NOMO-1 treated with dmso at 0.1 percent for 144 hours (cell line): ENCODE measurements around the gene TRPC4AP.
A peak's percentile ranks its signal among the peaks of the same experiment; 100 is the strongest.
"Not testable (repeated sequence)": the region's sequence is repeated elsewhere in the genome, so short reads cannot be mapped to it uniquely, and the experiment has no call there.

Experiments used
- DNase-seq: peaks from one replicate; lab custom pipeline; 2025; ENCODE audit not compliant: unreplicated experiment; lab: John Stamatoyannopoulos, UW

TRPC4AP gene

DNA sequence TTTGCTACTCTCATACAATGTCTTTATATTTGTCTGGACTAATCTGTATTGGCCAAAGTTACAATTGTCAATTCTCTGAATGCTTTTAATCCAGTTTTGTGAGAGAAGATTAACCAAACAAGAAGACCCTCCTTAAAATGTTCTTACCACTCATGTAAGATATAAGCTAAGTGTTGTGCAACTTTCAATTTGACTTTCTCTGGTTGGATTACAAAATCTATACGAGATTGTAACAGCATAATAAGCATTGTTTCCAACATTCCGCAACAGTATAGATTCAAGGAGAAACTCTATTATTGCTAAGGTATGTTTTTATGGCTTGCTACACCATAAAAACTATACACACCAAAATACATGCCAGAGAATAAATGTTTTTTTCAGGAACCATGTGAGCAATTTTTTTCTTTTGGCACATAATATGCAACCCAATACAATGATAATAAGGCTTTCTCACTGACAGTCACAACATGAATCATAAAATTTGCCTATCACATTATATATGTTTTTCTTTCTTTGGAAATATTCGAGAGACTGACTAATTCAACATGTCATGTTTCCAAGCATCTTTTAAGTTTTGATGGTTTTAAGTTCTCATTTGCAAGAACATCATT lies 12.2 kb upstream of the TRPC4AP start:
- no peak for DNase-seq

DNA sequence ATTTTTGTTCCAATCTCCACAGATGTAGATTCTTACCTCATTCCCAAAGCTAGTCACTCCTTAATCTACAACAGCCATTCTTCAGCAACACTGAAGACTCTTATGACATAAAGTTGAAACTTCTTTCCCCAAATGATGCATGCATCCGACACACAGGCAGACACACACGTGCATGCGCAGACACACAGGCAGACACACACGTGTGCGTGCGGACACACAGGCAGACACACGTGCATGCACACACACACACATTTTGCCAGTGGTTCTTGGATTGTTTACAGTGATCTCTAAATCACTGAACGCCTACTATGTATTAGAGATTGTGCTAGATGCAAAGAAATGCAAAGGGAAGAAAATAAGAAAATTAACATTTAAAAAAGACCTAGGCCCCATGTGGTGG lies 9.0 kb upstream of the TRPC4AP start:
- no peak for DNase-seq

DNA sequence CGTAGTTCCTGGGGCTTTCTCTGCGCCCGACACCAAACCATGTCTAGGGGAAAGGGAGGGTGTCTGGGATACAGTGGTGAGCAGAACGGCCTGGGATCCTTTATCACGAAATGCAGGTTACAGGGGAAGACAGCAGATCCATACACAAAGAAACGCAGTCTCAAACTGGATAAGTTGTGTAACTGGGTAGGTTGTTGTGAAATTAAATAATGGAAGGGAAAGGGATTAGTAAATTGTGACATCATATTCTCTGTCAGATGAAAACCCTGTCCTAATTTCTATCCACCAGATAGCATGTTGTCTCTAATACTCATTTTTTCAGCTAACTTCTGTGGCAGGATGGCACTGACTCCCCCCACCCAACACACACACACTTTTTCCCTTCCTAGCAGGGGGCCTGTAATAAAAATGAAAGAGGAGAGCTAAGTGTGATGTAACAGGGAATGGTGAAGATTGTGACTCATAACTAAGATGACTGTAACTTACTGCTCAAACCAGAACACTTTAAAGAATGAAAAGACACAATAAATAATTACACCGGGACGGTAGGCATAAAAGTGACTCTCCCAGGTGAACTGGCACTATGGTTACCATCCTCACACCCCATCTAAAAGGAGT lies 769 bp upstream of the TRPC4AP start:
- DNase-seq: no peak

DNA sequence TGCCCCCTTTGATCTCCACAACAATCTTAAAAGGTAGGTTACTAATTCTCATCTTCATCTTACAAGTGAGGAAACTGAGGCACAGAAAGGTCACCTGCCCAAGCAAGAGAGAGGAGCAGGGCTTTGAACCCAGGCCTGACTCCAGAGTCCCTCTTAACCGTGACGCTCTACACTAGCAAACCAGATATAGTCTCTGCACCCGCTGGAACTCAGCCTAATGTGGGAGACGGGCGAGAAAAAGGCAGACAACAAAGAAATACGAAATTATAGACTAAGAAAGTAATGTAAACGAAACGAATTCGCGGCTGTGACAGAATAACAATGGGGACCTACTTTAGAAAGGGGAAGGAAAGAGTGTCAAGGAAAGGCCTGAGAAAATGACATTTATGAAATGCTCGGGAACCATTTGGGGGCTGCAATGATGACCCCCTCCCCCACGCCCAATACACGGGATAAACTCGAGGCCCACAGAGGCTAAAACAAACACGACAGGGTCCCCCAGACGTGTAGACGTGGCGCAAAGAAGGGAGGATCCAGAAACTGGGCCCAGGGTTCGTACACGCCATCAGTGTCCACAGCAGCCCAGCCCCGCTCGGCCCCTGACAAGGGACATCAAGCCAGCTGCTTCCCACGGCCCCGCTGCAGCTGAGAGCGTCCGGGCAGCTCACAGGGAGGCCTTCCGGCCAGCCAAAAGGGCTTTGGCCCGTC lies 637 bp downstream of the TRPC4AP start:
- no peak for DNase-seq

DNA sequence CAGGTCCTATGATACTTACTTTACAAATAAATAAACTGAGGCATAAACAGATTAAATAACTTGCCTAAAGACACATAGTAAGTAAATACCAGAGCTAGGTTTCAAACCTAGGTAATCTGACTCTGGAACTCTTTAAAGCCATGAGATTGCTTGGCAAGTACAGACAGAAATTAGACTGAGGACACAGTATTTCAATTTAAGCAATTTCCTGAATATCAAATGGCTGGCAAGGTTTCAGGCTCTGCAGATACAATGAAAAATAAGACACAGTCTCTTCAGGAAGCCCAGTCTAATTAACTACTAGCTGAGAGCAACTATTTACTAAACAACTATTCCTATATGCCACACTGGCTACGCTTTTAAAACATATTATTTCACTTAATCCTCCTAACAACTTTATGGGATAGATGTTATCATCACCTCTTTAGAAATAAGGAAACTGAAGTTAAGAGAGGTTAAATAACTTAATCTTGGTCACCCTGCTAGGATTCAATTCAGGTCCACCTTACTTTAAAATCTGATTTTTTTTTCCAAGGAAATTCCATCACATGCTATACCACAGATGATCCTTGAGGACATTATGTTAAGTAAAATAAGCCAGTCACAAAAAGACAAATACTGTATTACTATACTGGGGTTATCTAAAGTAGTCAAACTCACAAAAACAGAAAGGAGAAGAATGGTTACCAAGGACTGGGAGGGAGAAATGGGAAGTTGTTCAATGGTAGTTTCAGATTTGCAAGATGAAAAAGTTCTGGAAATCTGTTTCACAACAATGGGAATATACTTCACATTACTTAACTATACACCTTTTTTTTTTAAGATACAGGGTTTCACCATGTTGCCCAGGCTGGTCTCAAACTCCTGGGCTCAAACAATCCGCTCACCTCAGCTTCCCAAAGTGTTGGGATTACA lies 4.1 kb downstream of the TRPC4AP start:
- no peak for DNase-seq

DNA sequence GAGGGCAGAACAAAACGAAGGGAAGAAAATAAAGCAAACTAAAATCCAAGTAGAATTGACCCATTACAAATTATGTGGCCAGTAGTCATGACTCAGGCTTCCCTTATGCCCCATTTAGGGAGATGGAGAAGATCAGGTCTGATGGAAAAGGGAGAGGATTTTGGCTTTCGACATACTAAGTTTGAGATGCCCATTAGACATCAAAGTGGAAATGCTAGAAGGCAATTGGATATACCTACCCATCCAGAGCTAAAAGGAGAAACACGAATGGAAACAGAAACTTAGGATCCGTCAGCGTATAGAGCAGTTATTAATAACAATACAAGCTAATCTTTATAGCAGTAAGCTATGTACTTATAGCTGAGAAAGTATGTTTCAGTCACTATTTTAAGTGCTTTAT lies 4.8 kb downstream of the TRPC4AP start:
- no peak for DNase-seq

DNA sequence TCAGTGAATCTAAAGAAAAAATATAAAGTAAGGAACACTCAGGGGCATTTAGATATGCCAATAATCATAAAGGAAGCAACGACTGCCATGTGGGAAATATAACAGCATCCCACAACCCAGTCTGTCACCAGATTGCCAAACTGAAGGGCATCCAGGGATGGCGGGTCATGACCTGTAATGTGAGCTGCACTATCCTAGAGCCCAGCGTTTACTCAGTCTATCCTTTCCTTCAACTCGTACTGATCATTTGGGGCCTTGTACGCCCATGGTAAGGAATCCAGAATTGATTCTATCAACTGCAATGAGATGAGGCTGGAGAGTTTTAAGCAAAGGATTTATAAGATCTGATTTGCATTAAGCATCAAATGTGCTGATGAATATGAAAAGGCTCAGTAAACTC lies 5.3 kb downstream of the TRPC4AP start:
- DNase-seq: no peak

DNA sequence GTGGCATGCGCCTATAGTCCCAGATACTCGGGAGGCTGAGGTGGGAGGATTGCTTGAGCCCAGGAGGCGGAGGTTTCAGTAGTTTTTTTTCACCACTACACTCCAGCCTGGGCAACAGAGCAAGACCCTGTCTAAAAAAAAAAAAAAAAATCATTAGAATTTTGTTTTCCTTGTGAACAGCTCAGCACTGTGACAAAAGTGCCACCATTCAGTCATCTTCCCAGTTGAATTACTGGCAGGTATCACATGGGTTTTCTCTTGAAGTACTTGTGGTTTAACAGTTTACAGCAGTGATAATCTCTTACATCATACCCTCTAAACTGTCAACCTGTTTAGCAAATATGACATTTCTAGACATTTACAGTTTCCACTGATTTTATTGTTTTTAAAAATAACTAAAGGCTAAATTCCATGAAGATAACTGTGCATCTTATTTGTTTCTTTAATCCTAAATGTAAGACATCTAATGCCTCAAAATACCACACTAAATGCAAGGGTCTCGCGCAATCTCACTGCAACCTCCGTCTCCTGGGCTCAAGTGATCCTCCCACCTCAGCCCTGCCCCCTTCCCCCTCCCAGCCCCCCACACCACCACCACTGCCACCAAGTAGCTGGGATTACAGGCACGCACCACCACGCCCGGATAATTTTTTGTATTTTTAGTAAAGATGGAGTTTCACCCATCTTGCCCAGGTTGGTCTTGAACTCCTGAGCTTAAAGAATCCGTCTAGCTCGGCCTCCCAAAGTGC lies 7.0 kb downstream of the TRPC4AP start:
- DNase-seq: no peak

DNA sequence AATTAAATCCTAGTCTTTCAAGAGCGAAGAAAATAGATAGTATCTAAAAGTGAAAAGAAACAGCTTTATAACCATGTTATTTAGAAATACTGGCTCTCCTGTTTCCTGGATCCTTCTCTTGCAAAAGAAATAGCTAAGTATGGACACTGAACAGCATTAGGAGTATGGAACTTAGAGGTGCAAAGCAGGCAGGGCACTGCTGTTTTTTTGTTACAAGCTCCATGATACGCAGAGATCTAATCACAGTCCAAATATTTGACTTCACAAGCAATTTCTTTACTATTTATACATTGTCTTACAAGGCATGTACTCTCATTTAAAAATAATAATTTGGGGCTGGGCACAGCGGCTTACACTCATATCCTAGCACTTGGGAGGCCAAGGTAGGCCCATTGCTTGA lies 7.6 kb downstream of the TRPC4AP start:
- no peak for DNase-seq

DNA sequence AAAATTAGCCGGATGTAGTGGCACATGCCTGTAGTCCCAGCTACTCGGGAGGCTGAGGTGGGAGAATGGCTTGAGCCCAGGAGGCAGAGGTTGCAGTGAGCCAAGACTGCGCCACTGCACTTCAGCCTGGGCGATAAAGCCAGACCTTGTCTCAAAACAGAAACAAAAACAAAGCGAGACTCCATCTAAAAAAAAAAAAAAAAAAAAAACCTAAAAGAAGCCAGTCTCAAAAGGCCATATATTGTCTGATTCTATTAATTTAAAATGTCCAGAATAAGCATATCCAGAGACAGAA lies 12.3 kb downstream of the TRPC4AP start:
- DNase-seq: not testable (repeated sequence)

DNA sequence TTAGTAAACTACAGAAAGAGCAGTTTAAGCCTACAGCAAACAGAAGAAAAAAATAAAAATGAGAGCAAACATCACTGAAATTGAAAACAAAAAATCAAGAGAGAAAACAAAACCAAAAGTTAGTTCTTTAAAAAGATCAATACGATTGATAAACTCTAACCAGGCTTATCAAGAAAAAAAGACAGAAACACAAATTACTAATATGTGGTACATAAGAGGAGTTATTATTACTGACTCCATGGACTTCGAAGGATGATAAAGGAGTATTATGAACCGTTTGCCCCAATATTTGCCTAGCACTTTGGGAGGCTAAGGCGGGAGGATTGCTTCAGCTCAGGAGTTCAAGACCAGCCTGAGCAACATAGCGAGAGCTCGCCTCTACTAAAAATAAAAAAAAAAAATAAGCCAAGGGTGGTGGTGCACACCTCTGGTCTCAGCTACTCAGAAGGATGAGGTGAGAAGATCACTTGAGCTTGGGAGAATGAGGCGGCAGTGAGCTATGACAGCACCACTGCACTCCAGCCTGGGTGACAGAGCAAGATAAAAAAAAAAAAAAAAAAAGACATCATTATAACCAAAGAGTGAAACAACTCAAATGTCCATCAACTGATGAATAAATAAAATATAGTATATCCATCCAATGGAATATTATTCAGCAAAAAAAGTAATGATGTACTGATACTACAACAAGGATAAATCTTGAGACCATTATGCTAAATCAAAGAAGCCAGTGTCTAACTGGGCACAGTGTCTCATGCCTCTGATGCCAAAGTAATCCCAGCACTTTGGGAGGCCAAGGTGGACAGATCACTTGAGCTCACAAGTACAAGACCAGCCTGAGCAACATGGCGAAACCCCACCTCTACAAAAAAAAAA lies 12.9 kb downstream of the TRPC4AP start:
- no peak for DNase-seq

DNA sequence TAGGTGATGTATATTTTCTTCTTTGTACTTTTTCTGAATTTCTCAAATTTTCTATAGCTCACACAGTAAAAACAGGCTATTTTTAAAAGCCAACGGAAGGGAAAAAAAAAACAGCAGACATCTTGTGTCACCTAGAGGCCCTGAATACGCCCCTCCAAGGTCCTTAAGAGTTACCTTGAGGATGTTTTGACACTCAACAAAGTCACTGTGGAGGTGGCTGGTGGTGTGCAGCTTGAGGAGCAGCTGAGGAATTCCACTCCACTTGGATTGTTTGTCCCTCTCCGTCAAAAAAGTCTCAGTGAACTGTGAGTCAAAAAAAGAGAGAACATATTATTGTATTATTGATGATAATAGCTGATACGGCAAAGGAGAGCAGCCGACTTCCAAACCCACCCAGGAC lies 14.7 kb downstream of the TRPC4AP start:
- no peak for DNase-seq

DNA sequence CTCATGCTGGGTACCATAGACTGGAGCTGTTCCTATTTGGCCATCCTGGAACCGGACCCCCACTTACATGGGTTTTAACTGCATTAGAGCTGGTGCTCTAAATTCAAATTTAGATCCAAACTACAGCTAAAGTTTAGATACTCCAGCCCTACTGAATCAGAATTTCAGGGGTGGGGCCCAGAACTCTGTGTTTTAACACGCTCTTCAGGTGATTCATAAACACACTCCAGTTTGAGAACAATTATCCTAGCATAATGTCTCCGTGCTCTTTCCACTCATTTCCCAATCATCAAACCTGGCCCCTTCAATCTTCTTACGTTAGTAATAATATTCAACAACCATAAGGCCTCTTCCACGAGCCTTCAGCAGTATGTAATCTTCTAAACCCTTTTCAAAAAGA lies 15.3 kb downstream of the TRPC4AP start:
- DNase-seq: no peak

DNA sequence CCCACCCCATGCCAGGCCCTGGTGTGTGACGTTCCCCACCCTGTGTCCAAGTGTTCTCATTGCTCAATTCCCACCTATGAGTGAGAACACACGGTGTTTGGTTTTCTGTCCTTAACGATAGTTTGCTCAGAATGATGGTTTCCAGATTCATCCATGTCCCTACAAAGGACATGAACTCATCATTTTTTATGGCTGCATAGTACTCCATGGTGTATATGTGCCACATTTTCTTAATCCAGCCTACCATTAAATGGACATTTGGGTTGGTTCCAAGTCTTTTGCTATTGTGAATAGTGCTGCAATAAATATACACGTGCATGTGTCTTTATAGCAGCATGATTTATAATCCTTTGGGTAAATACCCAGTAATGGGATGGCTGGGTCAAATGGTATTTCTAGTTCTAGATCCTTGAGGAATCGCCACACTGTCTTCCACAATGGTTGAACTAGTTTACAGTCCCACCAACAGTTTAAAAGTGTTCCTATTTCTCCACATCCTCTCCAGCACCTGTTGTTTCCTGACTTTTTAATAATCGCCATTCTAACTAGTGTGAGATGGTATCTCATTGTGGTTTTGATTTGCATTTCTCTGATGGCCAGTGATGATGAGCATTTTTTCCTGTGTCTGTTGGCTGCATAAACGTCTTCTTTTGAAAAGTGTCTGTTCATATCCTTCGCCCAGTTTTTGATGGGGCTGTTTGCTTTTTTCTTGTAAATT lies 21.0 kb downstream of the TRPC4AP start:
- DNase-seq: not testable (repeated sequence)

DNA sequence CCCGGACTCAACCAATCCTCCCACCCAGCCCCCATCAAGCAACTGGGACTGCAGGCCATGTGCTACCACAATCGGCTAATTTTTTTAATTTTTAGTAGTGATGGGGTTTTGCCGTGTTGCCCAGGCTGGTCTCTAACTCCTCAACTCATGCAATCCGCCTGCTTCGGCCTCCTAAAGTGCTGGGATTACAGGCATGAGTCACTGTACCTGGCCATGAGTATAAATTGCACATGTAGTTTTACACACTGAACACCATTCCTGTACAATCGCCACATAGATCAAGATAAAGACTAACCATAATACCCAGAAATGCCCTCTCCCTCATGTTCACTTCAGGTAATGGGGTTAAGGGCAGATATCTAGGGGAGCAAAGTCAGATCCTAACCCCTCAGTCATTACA lies 26.4 kb downstream of the TRPC4AP start:
- no peak for DNase-seq

DNA sequence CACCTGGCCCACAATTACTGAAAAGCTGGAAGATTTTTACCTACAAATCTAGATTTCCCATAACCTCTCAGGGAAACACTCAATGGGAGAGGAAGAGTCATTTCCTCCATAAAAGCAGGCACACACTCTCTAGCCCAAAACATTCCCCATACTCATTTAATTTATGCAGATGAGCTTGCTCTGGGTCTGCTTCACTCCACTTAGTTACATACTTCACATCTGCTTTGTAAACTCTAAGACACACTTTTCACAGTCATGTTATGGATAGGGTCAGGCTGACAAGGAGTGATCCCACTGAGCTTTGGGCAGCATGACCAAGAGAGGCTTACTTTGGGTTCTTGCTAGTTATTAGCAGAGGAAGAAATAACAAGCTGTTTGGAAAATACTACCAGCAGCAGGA lies 27.4 kb downstream of the TRPC4AP start:
- DNase-seq: no peak

DNA sequence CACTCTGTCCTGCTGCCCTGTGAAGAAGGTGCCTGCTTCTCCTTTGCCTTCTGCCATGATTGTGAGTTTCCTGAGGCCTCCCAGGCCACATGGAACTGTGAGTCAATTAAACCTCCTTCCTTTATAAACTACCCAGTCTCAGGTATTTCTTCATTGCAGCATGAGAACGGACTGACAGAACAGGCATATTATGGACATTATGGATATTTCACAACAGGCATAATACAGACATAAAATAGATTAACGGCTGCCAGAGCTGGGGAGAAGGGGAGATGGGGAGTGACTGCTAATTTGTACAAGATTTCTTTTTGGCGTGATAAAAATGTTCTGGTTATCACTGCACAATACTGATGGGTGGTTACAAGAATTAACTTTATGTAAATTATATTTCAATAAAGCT lies 29.4 kb downstream of the TRPC4AP start:
- DNase-seq: peak; percentile 22

DNA sequence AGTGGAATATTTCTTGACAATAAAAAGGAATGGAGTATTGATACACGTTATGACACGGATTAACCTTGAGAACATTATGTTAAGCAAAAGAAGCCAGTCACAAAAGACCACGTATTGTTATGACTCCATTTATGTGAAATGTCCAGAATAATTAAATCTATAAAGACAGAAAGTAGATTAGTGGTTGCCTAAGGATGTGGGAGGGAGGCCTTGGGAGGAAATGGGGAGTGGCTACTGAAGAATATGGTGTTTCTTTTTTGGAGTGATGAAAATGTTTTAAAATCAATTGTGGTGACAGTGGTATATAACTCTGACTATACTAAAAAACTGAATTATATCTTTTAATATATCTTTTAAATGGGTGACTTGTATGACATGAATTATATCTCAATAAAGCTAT lies 30.1 kb downstream of the TRPC4AP start:
- no peak for DNase-seq

DNA sequence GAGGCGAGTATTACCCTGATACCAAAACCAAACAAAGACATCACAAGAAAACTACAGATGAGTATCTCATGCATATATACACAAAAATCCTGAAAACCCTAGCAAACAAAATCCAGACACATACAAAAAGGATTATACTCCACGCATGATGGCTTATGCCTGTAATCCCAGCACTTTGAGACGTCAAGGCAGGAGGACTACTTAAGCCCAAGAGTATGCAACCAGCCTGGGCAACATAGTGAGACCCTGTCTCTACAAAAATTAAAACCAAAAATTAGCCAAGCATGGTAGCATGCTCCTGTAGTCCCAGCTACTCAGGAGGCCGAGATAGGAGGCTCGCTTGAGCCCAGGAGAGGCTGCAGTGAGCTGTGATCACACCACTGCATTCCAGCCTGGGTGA lies 32.4 kb downstream of the TRPC4AP start:
- DNase-seq: no peak

DNA sequence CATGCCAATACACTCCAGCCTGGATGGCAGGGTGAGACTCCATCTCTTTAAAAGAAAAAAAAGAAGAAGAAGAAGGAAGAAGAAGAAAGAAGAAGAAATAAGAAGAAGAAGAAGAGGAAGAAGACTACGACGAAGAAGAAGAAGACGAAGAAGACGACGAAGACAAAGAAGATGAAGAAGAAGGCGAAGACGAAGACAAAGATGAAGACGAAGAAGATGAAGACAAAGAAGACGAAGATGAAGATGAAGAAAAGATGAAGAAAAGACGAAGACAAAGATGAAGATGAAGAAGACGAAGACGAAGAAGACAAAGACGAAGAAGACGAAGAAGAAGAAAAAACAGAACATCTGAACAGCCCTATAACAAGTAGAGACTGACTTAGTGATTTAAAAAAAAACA lies 33.0 kb downstream of the TRPC4AP start:
- DNase-seq: no peak
